ENCODE measurements around the gene THAP3.

DNA sequence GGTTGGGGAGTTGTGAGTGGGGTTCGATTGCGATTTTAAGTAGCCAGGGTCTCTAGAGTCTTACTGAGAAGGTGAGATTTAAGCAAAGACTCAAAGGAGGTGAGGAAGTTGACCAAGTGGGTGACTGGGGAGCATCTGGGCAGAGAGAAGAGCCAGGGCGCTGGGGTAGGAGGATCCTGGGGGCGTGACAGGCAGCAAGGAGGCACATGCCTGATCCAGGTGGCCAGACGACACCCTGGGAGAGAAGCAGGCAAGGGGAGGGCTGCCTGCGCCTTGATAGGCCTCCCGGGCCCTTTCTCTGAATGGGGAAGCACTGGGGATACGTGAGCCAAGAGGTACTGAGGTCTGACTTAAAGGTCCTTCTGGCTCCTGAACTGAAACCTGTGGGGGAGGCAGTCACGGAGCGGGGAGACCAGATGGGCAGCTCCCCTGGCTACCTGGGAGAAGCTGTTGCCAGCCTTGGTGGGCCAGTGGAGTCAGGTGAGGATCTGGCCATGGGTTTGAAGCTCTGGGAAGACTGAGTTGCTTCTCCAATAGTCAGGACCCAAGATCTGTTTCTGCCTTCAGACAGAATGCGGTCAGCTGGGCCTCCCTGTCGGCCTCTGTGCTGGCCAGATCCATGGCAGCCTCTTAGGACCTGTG lies 39.5 kb upstream of the THAP3 start:
- TF ChIP-seq, protein P1, sequence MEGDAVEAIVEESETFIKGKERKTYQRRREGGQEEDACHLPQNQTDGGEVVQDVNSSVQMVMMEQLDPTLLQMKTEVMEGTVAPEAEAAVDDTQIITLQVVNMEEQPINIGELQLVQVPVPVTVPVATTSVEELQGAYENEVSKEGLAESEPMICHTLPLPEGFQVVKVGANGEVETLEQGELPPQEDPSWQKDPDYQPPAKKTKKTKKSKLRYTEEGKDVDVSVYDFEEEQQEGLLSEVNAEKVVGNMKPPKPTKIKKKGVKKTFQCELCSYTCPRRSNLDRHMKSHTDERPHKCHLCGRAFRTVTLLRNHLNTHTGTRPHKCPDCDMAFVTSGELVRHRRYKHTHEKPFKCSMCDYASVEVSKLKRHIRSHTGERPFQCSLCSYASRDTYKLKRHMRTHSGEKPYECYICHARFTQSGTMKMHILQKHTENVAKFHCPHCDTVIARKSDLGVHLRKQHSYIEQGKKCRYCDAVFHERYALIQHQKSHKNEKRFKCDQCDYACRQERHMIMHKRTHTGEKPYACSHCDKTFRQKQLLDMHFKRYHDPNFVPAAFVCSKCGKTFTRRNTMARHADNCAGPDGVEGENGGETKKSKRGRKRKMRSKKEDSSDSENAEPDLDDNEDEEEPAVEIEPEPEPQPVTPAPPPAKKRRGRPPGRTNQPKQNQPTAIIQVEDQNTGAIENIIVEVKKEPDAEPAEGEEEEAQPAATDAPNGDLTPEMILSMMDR (IDR thresholded peaks at IDR 0.05), result no peak
- TF ChIP-seq POLR2A (IDR thresholded peaks at IDR 0.05), result no peak

Data from lower leg skin (tissue), 3 donors.